ENCODE measurements around the gene RC3H1. TPM values are rescaled to one million over a fixed set of nuclear protein-coding genes. Genes with fewer than 3 reads are reported as not detected.

RC3H1 gene
- total RNA-seq, 1 experiment from 2014 or later: 26.9 TPM

- CTCF ChIA-PET: interaction anchor here (2.7 kb wide), 1 partner anchor 9 kb away, joined by 10 read pairs; no protein-coding TSS in a partner anchor
- TF ChIP-seq CTCF (IDR thresholded peaks at IDR 0.05; ENCODE audit: unreplicated experiment): no peak
- intact Hi-C loops (cut with micrococcal nuclease): no loop called here
- no TSS peak for BruUV-seq (replicated peaks)
- peaks cover 21% of the 10 kb centered on the region for H3K4me1 Mint-ChIP-seq (ENCODE audit: insufficient read depth, unreplicated experiment)
- H3K9me3 Mint-ChIP-seq (ENCODE audit: unreplicated experiment): no peaks in the 10 kb centered on the region
- H3K4me3 Mint-ChIP-seq (ENCODE audit: unreplicated experiment): no peak overlapping the region
- H3K27me3 Mint-ChIP-seq (ENCODE audit: insufficient read depth, unreplicated experiment): no peaks in the 10 kb centered on the region
- H3K36me3 Mint-ChIP-seq (ENCODE audit: insufficient read depth, unreplicated experiment): peaks cover 15% of the 10 kb centered on the region
- POLR2A ChIA-PET: interaction anchor here (0.6 kb wide), 2 partner anchors 35 to 66 kb away, joined by 3 read pairs; no protein-coding TSS in a partner anchor
- no peak for DNase-seq (ENCODE audit: unreplicated experiment)
- H3K27ac Mint-ChIP-seq (ENCODE audit: low read depth, unreplicated experiment): peak overlapping the region; percentile 73
These were observed 14.3 kb downstream of the RC3H1 start for GRCh38 chr1:174007851-174008250.

- Mint-ChIP-seq H3K4me1 (ENCODE audit: insufficient read depth, unreplicated experiment) (peaks cover 22% of the 10 kb centered on the region), H3K27ac (ENCODE audit: low read depth, unreplicated experiment) (no peak overlapping the region), H3K27me3 (ENCODE audit: insufficient read depth, unreplicated experiment) (no peaks in the 10 kb centered on the region), H3K36me3 (ENCODE audit: insufficient read depth, unreplicated experiment) (peaks cover under 1% of the 10 kb centered on the region), H3K4me3 (ENCODE audit: unreplicated experiment) (no peak overlapping the region), H3K9me3 (ENCODE audit: unreplicated experiment) (no peaks in the 10 kb centered on the region)
- no peak for DNase-seq (ENCODE audit: unreplicated experiment)
- intact Hi-C loops (cut with micrococcal nuclease): no loop called here
- POLR2A ChIA-PET: interaction anchor here (0.6 to 1.7 kb wide), 7 partner anchors 9 to 213 kb away, joined by 3 to 6 read pairs (median 3); partner anchors contain the start of gene ZBTB37
- CTCF ChIA-PET: interaction anchor here (0.5 to 1.3 kb wide), 11 partner anchors 10 to 1306 kb away, joined by 3 to 6 read pairs (median 3); no protein-coding TSS in a partner anchor
- TF ChIP-seq CTCF (IDR thresholded peaks at IDR 0.05; ENCODE audit: unreplicated experiment): no peak
- no TSS peak for BruUV-seq (replicated peaks)
These were observed 17.1 kb downstream of the RC3H1 start for GRCh38 chr1:174005032-174005431.

GRCh38 chr1:174003867-174004266 lies 18.3 kb downstream of the RC3H1 start:
- Mint-ChIP-seq H3K4me3 (ENCODE audit: unreplicated experiment) (no peak overlapping the region), H3K4me1 (ENCODE audit: insufficient read depth, unreplicated experiment) (peaks cover 22% of the 10 kb centered on the region), H3K27me3 (ENCODE audit: insufficient read depth, unreplicated experiment) (no peaks in the 10 kb centered on the region), H3K9me3 (ENCODE audit: unreplicated experiment) (no peaks in the 10 kb centered on the region), H3K36me3 (ENCODE audit: insufficient read depth, unreplicated experiment) (no peaks in the 10 kb centered on the region), H3K27ac (ENCODE audit: low read depth, unreplicated experiment) (no peak overlapping the region)
- intact Hi-C loops (cut with micrococcal nuclease): no loop called here
- CTCF ChIA-PET: interaction anchor here (0.7 to 1.1 kb wide), 2 partner anchors 71 to 650 kb away, joined by 4 to 6 read pairs; no protein-coding TSS in a partner anchor
- BruUV-seq (replicated peaks): no TSS peak
- no peak for DNase-seq (ENCODE audit: unreplicated experiment)
- POLR2A ChIA-PET: no interaction called here
- TF ChIP-seq CTCF (IDR thresholded peaks at IDR 0.05; ENCODE audit: unreplicated experiment): no peak

- no peaks in the 10 kb centered on the region for H3K27me3 Mint-ChIP-seq (ENCODE audit: insufficient read depth, unreplicated experiment)
- H3K9me3 Mint-ChIP-seq (ENCODE audit: unreplicated experiment): no peaks in the 10 kb centered on the region
- ChIA-PET CTCF (interaction anchor here (0.6 to 1.2 kb wide), 3 partner anchors 14 to 106 kb away, joined by 3 read pairs; no protein-coding TSS in a partner anchor), POLR2A (interaction anchor here (1.4 to 1.5 kb wide), 2 partner anchors 9 to 157 kb away, joined by 3 to 4 read pairs; no protein-coding TSS in a partner anchor)
- H3K4me3 Mint-ChIP-seq (ENCODE audit: unreplicated experiment): no peak overlapping the region
- intact Hi-C loops (cut with micrococcal nuclease): no loop called here
- H3K27ac Mint-ChIP-seq (ENCODE audit: low read depth, unreplicated experiment): no peak overlapping the region
- DNase-seq (ENCODE audit: unreplicated experiment): no peak
- no TSS peak for BruUV-seq (replicated peaks)
- no peaks in the 10 kb centered on the region for H3K36me3 Mint-ChIP-seq (ENCODE audit: insufficient read depth, unreplicated experiment)
- TF ChIP-seq CTCF (IDR thresholded peaks at IDR 0.05; ENCODE audit: unreplicated experiment): no peak
- peaks cover 13% of the 10 kb centered on the region for H3K4me1 Mint-ChIP-seq (ENCODE audit: insufficient read depth, unreplicated experiment)
These were observed 20.6 kb downstream of the RC3H1 start for GRCh38 chr1:174001573-174001972.
